UCSD-AML1 (cell line): Measurements from ENCODE around the gene CARNS1.
"Not testable (repeated sequence)": the region's sequence is repeated elsewhere in the genome, so short reads cannot be mapped to it uniquely, and the experiment has no call there.

ENCODE experiments used
- DNase-seq: peaks from one replicate; lab custom pipeline; 2025; ENCODE audit not compliant: unreplicated experiment; lab: John Stamatoyannopoulos, UW

The CARNS1 gene

DNA sequence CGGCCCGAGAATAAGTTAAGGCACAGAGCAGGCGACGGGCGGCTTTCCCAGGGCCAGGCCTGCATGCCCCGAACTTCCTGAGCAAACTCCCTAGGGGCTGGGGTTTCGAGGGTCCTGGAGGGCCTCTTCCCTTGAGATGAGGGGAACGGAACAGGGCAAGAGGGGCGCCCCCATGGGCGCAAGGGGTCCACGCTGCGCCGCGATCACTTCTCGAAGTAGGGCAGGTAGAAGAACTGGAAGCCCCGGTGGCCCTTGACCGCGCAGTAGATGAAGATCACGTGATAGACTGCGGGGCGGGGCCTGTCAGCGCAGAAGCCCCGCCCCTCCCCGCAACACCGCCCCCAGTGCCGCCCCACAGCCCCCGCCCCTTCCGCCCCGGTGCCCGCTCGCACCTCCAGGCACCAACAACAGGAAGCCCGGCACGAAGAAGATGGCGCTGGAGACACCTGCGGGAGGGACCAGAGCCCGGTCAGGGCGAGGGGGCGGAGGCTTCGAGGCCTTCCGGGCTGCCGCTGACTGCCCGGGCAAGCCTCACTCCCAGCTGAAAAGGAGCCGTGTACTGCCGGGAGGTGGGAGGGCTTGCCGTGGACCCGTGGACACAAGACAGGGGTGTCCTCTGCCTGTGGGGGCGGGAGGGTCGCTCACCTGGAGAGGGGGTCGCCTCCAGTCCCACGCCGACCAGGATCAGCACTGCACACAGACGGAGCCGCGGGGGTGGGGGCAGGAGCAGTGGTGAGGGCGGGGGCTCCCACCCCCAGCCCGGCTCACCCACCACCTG, 49.1 kb downstream of the CARNS1 start:
- peak; percentile 90 for DNase-seq

DNA sequence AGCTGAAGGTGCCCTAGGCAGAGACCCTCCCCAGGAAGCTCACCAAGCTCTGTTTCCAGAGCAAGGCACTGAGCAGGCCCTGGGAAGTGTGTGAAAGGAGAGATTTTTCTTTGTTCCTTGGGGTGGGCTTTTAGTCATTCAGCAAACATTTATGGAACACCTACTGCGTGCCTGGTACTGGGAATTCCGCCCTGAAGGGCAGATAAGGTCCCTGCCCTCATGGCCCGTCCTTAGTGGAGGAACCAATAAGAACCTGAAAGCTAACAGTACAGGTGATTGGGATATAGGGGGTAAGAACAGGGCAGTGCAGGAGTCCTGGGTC, 49.7 kb downstream of the CARNS1 start:
- DNase-seq, result no peak

GRCh38 chr11:67465530-67465929, 50.1 kb downstream of the CARNS1 start:
- DNase-seq, result not testable (repeated sequence)

DNA sequence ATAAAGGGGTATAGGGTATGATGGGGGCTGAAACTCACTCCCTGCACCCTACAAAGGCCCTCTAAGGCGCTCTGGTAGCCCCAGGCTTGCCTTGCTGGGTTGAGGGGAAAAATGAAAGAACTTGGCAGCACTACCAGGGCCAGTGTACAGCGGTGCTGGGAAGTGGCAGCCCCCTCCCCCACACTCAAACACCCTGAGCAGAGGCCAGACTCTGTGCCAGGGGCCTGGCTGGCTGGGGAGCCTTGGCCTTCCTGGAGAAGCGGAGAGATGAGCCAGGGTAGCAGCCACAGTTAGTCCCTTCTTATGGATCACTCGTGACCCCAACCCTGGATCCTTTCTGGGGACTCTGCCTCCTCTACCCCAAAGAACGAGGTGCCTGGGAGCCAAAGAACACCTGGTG, 50.9 kb downstream of the CARNS1 start:
- DNase-seq, result no peak

DNA sequence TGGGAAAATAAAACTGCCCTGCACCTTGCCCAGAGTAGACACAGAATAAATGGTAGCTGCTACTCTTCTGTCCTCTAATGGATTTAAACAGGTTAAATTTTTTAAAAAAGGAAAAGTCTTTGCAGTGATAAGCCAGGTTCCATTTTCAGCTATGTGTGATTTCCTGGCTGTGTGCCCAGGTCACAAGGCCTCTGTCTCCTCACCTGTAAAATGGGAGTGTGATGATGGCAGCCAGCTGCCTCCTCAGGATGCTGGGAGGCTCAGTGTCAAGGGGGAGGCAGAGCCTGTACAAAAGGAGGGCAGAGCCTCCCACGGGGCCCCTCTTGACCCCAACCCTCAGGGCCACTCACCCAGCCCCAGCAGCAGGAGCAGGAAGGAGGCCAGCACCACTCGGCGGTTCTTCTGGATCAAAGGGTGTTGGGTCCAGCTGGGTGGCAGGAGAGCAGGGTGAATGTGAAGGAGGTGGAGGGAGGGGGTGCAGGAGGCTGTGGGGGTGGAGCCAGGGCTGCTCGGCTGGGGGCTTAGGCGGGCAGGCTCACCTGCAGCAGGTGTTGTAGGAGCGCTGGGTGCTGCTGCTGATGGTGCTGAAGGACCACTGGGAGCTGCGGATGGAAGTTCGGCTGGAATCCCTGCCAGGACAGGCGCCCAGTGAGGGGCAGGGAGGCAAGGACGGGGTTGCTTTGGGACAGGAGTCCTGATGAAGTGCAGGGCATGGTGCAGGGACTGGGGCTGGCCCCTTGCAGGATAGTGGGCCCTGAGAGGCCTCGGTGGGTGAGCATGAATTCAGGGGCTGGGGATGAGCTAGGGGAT, 51.7 kb downstream of the CARNS1 start:
- DNase-seq, result no peak

DNA sequence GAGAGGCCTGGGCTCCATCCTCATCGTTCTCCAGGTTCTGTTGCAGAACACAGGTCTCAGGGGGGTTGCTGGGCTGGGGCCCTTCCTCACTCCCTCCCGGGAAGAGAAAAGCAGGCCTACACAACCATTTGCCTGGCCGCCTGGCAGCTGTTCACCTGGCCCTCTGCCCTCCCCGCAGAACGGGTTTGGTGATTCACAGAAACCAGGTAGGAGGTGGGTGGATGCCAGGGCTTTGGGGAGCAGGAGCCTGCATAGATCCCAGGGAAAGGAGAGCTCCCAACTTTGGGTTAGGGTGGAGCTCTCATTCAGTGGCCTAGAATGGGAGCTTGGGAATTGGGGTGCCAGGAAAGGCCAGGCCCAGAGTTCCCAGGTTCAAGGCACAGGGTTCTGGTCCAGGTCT, 52.6 kb downstream of the CARNS1 start:
- no peak for DNase-seq

- no peak for DNase-seq
Measured at GRCh38 chr11:67468456-67468758, 52.9 kb downstream of the CARNS1 start.

- peak; percentile 92 for DNase-seq
Measured at GRCh38 chr11:67468759-67469507, 53.5 kb downstream of the CARNS1 start, which contains the start of gene TMEM134. TMEM134 (minus strand) TSS chr11:67469251; CDS start chr11:67469192, 59 bp downstream.

GRCh38 chr11:67469508-67469811, 54.0 kb downstream of the CARNS1 start:
- no peak for DNase-seq

GRCh38 chr11:67470337-67471002, 55.0 kb downstream of the CARNS1 start:
- DNase-seq, result no peak

DNA sequence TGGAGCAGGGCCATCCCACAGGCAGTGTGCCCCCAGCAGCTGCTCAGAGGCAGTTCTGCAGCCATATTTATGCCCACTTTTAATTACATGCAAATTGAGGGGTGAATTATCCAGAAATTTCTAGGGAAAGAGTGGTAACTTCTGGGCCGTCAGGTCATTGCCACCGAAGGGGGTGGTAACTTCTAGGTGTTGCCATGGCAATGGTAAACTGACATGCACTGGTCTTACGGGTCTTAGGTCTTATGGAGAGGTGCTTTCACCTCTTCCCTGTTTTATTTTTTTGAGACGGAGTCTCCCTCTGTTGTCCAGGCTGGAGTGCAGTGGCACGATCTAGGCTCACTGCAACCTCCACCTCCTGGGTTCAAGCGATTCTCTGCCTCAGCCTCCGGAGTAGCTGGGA, 57.4 kb downstream of the CARNS1 start:
- no peak for DNase-seq
